ENCODE measurements around the gene KRTAP5-6. TPM values are rescaled to one million over a fixed set of nuclear protein-coding genes. Genes with fewer than 3 reads are reported as not detected.

KRTAP5-6 gene
- total and polyA plus RNA-seq, 12 donors: not detected

GRCh38 chr11:1702506-1702905 is 5.5 kb downstream of the KRTAP5-6 start:
- peaks cover 0 to 22% (median 0%) of the 10 kb centered on the region in 7 donors for H3K27me3 ChIP-seq
- H3K9me3 ChIP-seq: no peaks in the 10 kb centered on the region
- no peak overlapping the region for H3K27ac ChIP-seq
- WGBS, 2 donors: 89 to 92% methylated on average over 10 of the region's 10 CpGs
- no peaks in the 10 kb centered on the region for H3K36me3 ChIP-seq
- no peak for ATAC-seq
- intact Hi-C loops (cut with DNase I): no loop called here
- no peak for DNase-seq
- no peaks in the 10 kb centered on the region for H3K4me1 ChIP-seq
- H3K4me3 ChIP-seq: no peak overlapping the region
- TF ChIP-seq CTCF (IDR thresholded peaks at IDR 0.05): no peak

GRCh38 chr11:1703146-1703545 is 6.2 kb downstream of the KRTAP5-6 start:
- Histone ChIP-seq H3K4me1 (no peaks in the 10 kb centered on the region), H3K4me3 (no peak overlapping the region), H3K27me3 (peaks cover 0 to 22% (median 0%) of the 10 kb centered on the region in 7 donors), H3K36me3 (no peaks in the 10 kb centered on the region), H3K9me3 (no peaks in the 10 kb centered on the region), H3K27ac (no peak overlapping the region)
- no peak for DNase-seq
- TF ChIP-seq CTCF (IDR thresholded peaks at IDR 0.05): no peak
- WGBS, 2 donors: 86 to 91% methylated on average over 6 of the region's 6 CpGs
- intact Hi-C loops (cut with DNase I): no loop called here
- ATAC-seq: no peak

- Histone ChIP-seq H3K27ac (no peak overlapping the region), H3K36me3 (no peaks in the 10 kb centered on the region), H3K27me3 (peaks cover 0 to 22% (median 0%) of the 10 kb centered on the region in 7 donors), H3K4me3 (no peak overlapping the region), H3K9me3 (no peaks in the 10 kb centered on the region), H3K4me1 (no peaks in the 10 kb centered on the region)
- no peak for DNase-seq
- peak in 1 of 8 donors; percentile 26 for ATAC-seq
- intact Hi-C loops (cut with DNase I): loop anchor here in 3 of 10 donors (1.0 to 5.0 kb wide), 4 partner anchors 52 to 127 kb away; partner anchors contain the start of gene CTSD (in 1 of the 3)
- 73 to 83% methylated on average over 15 of the region's 15 CpGs for WGBS, 2 donors
- no peak for TF ChIP-seq CTCF (IDR thresholded peaks at IDR 0.05)
Observed at GRCh38 chr11:1705126-1706052, 8.4 kb downstream of the KRTAP5-6 start.

GRCh38 chr11:1706634-1707400 is 9.8 kb downstream of the KRTAP5-6 start:
- intact Hi-C loops (cut with DNase I): loop anchor here in 3 of 10 donors (1.0 to 5.0 kb wide), 4 partner anchors 50 to 125 kb away; partner anchors contain the start of gene CTSD (in 1 of the 3)
- 83 to 84% methylated on average over 17 of the region's 17 CpGs for WGBS, 2 donors
- ATAC-seq (peak in 7 of 8 donors; percentile 42 to 85 (median 66)), DNase-seq (no peak)
- H3K4me3 ChIP-seq: no peak overlapping the region
- H3K9me3 ChIP-seq: peaks cover 0 to 5% (median 0%) of the 10 kb centered on the region in 11 donors
- no peaks in the 10 kb centered on the region for H3K4me1 ChIP-seq
- H3K27ac ChIP-seq: no peak overlapping the region
- peak in 7 of 9 donors; percentile 28 to 54 (median 42) for TF ChIP-seq CTCF (IDR thresholded peaks at IDR 0.05)
- H3K27me3 ChIP-seq: peaks cover 0 to 15% (median 0%) of the 10 kb centered on the region in 7 donors
- no peaks in the 10 kb centered on the region for H3K36me3 ChIP-seq
